Erythroblast (primary cell): ENCODE measurements around the gene FILIP1.

Experiments used
- DNase-seq, 2 experiments: peaks; one replicate each; lab custom pipeline; 2025; lab: John Stamatoyannopoulos, UW
- GATA1 ChIP-seq: IDR thresholded peaks from 2 replicates; pipeline ENCODE4 v1.6.1; 2011; ENCODE audit warnings: low read depth, mild to moderate bottlenecking, control low read depth, low read length, moderate library complexity
- POLR2A ChIP-seq: IDR thresholded peaks from 2 replicates; pipeline ENCODE4 v1.6.1; 2011; ENCODE audit warnings: mild to moderate bottlenecking, low read length

Gene FILIP1

DNA sequence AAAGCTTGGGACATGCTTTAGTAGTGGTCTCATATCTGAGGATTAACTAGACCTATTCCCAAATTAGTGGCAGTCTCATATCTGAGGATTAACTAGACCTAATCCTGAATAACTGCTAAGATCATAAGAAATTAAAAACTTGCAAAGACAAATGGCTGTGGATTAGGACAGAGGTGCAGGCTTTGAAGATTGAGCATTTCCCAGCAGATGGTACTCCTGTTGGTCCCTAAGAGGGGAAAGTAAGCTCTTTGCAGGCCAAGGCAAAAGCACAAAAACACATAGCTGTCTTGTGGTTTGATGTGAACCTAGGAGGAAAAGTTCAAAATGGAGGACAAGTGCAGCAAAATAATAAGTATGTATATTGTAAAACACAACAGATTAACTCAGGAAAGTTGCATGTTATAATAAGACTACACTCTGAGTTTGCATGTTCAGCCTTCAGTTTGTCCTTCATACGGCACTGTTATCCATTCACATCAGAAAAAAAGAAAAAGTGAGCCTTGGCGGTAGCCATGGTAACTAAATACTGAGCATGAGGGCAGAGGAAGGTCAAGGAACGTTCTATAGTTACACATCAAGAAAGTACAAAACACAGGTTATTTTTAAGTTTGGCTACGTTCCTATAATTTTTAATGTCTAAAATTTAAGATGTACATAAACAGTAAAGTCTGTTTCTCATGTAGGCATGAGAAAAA, 62.8 kb downstream of the FILIP1 start:
- TF ChIP-seq POLR2A (no peak), GATA1 (no peak)
- no peak for DNase-seq

DNA sequence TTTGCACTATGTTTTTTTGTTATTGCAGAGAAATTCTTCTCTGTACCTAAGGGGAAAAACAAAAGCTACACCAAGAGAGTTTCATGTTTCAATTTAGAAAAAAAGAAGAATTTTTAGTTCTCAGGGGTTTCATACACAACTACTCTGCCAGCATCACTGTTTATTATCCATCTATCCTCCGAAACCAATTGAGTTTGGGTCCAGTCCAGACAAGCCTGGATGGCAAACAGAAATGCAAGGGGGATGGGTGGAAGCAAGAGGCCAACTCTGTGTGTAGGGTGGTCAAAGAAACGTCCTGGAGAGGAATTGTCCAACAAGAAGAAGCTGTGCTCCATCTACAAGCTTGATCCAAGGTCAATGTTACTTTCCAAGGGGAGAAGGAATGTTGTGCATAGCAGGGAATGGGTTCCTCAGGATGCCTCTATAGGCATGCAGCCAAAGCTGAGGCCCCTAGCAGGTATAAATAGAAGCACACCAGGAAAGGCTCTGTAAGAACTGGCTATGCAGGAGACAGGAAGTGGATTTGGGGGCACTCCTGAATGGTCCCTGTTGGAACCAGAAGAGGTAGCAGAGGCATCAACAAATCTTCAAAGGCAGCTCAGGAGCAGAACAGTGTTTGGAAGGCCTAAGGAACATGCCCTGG, 64.4 kb downstream of the FILIP1 start:
- TF ChIP-seq GATA1 (no peak), POLR2A (no peak)
- no peak for DNase-seq

DNA sequence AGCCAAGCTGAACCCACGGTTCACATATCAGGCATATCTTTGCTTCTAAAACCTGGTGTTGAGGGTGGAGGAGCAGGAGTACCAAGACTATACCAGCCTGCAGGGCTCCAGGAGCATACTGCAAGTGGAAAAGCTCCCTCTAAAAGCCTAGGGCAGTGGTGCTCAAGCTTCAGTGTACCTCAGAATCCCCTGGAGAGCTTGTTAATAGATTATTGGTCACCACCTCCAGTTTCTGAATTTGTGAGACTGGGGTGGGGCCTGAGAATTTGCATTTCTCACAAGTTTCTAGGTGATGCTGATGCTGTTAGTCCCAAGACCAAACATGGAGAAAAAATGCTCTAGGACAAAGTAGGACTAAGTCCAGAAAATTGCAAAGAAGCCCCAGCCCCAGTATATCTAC, 65.4 kb downstream of the FILIP1 start:
- no peak for DNase-seq

DNA sequence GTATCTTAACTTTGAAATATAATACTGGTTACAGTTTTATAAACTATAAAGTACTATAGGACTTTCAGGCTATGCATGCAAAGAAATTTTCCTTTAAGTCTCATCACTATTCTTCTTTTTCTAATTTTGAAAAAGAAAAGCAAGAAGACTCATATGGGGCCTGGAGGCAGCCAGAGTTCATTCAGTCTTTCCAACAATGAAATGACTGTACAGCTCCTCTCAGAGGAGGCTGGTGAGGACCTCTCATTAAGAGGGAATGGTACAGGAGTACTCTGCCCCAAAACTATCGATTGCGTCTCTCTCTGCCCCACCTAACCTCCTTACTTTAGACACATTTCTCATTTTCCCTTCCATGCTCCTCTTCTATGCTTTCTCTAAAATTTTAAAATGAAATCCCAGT, 66.3 kb downstream of the FILIP1 start:
- TF ChIP-seq POLR2A, result no peak
- no peak for TF ChIP-seq GATA1
- no peak for DNase-seq

More for the DNA sequence above, 65.4 kb downstream of the FILIP1 start:
- TF ChIP-seq GATA1 (no peak), POLR2A (no peak)

- TF ChIP-seq POLR2A (no peak), GATA1 (no peak)
- no peak for DNase-seq
Observed at GRCh38 chr6:75424618-75425548, 68.7 kb downstream of the FILIP1 start.

DNA sequence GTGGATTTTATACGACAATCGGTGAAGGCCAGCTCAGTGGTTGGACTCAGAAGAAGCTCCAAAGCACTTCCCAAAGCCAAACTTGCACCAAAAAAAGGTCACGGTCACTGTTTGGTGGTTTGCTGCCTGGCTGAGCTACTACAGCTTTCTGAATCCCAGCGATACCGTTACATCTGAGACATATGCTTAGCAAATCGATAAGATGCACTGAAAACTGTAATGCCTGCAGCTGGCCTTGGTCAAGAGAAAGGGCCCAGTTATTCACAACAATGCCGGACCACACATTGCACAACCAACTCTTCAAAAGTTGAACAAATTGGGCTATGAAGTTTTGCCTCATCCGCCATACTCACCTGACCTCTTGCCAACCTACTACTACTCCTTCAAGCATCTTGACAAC, 70.2 kb downstream of the FILIP1 start:
- TF ChIP-seq GATA1 (no peak), POLR2A (no peak)
- DNase-seq, result no peak

GRCh38 chr6:75422024-75422639, 71.5 kb downstream of the FILIP1 start:
- no peak for DNase-seq
- no peak for TF ChIP-seq POLR2A

DNA sequence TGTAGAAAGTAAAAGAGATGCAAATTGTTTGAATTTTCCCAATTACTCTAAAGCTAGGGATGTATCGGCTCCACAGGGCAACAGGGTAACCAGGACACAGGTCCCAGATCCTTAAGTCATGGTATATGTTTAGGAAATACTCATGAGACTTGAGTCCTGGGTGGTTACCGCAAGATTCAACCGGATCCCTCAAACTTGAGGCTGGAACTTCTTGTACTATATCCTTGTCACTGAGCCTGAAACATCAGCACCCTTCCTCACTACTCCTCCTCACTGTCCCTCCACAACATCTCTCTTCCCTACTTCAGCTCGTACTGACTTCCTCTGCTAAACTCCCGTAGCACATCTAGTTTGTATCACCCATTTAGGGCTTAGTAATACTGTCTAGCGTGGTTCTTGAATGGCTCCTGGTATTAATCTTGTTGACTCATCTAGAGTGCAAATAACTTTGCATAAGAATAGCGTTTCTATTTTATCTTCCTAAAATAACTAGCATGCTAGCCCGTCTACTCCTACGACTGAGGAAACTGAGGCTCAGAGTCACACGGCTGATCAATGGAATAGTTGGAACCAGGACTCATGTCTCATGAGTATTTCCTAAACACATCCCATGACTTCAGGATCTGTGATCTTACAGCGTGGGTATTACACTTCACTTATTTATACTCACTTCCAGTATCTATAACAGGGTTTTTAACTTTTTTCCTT, 72.1 kb downstream of the FILIP1 start:
- TF ChIP-seq POLR2A, result no peak
- TF ChIP-seq GATA1, result no peak
- DNase-seq, result no peak

DNA sequence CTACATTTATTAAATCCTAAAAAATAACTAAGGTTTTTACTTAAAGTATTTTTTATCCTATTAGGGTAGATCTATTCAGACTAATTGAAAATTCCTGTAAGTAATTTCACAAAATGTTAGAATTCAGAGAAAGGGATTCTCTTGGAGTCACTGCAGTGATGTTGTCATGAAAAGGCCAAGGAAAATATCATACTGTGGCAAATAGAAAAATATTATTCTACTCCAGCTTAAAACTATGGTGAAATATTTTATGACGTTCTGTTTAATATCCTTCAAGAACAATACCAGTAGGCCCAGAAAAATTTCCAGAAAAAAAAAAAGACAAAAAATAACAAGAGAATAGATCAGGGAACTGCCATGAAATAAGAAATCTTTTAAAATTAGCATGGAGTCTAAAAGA, 73.6 kb downstream of the FILIP1 start:
- DNase-seq, result no peak
- TF ChIP-seq GATA1 (no peak), POLR2A (no peak)

DNA sequence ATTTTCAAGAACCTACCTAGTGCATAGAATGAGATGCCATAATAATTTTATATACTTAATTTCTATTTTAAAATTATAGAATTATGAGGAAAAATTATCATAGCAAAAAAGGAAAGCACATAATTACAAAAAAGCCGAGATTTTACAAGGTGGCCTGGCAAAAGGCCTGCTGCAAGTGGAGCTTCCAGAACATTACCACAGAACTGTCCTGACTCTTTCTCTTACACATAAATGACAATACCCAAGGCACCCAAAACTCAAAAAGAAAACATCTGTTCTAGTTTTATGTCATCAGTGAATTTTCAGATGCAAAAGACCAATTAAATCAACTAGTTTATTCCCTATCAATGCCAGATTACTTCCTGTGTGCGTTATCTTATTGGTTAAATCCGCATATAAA, 74.2 kb downstream of the FILIP1 start:
- TF ChIP-seq POLR2A (no peak), GATA1 (no peak)
- no peak for DNase-seq

DNA sequence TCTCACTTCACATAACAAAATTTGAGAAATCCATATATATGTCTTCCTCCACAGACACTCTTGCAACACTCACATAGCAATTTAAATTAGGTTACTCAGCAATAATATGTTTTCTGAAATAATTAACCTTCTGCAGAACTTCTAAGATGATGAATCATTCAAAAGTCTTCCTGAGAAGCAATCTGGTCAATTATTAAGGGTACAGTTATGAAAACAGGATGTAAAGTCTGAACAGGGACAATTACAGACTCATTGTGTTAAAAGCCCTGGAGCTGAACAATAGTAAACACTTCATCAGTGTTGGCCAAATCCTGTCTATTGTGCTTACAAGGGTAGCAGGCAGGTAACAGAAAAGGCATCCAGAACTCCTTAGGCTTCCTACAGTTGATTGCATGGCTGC, 75.4 kb downstream of the FILIP1 start:
- TF ChIP-seq POLR2A (no peak), GATA1 (no peak)
- peak in 1 of 2 experiments; percentile 1 for DNase-seq

GRCh38 chr6:75416443-75416842, 77.2 kb downstream of the FILIP1 start:
- DNase-seq, result no peak
- no peak for TF ChIP-seq POLR2A
- TF ChIP-seq GATA1, result no peak

DNA sequence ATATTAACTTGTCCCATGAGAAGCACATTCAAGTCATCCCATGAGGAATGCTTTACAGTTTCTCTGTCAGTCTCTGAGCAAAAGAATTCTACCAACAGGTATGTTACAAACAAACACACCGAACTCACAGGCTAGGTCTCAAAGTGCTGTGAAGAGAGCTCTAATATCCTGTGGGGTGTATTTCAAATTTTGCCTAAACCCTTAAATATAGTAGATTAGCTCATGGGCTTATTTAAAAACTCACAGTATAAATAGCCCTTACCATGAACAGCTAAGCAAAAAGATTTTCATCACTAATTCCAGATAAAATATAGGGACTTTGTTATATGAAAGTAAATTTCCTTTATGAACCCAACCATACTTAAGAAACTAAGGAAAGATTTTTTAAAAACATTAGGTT, 77.8 kb downstream of the FILIP1 start:
- no peak for TF ChIP-seq GATA1
- TF ChIP-seq POLR2A, result no peak
- DNase-seq, result no peak
